Endothelial cell of umbilical vein (primary cell): ENCODE measurements around the gene JADE1.

Experiments
- CTCF ChIP-seq, 2 donors: IDR thresholded peaks; 1 replicate in 1 of 2; 2 replicates in 1 of 2; pipeline ENCODE4 v1.5.1; 2011; ENCODE audit warnings: low read length in 2 of 2, mild to moderate bottlenecking in 2 of 2, moderate library complexity in 2 of 2, control low read depth in 1 of 2, inconsistent platforms in 1 of 2, low read depth in 1 of 2; ENCODE audit not compliant: insufficient read depth in 1 of 2; ENCODE audit errors: extremely low read depth in 1 of 2
- POLR2A ChIP-seq: IDR thresholded peaks from 2 replicates; pipeline ENCODE4 v1.6.1; 2012; ENCODE audit warnings: low read depth, mild to moderate bottlenecking, control low read depth, low read length
- POLR2AphosphoS5 ChIP-seq: IDR thresholded peaks from 2 replicates; pipeline ENCODE4 v1.6.1; 2012; ENCODE audit warnings: low read depth, mild to moderate bottlenecking, control low read depth, low read length, moderate library complexity; ENCODE audit not compliant: insufficient read depth

- TF ChIP-seq CTCF (IDR thresholded peaks at IDR 0.05; ENCODE audit: extremely low read depth in 1 of 2, insufficient read depth in 1 of 2, low read depth in 1 of 2, low read length in 2 of 2) (no peak), POLR2AphosphoS5 (no peak), POLR2A (no peak)
These were observed 68.4 kb downstream of the JADE1 start for GRCh38 chr4:128877934-128878333.
